GM18526 (cell line): Measurements from ENCODE around the gene KCNIP1.

ENCODE experiments used
- POLR2A ChIP-seq: IDR thresholded peaks from 3 replicates; pipeline ENCODE4 v1.6.1; 2011; ENCODE audit not compliant: insufficient read length; ENCODE audit errors: extremely low read depth

Gene KCNIP1

DNA sequence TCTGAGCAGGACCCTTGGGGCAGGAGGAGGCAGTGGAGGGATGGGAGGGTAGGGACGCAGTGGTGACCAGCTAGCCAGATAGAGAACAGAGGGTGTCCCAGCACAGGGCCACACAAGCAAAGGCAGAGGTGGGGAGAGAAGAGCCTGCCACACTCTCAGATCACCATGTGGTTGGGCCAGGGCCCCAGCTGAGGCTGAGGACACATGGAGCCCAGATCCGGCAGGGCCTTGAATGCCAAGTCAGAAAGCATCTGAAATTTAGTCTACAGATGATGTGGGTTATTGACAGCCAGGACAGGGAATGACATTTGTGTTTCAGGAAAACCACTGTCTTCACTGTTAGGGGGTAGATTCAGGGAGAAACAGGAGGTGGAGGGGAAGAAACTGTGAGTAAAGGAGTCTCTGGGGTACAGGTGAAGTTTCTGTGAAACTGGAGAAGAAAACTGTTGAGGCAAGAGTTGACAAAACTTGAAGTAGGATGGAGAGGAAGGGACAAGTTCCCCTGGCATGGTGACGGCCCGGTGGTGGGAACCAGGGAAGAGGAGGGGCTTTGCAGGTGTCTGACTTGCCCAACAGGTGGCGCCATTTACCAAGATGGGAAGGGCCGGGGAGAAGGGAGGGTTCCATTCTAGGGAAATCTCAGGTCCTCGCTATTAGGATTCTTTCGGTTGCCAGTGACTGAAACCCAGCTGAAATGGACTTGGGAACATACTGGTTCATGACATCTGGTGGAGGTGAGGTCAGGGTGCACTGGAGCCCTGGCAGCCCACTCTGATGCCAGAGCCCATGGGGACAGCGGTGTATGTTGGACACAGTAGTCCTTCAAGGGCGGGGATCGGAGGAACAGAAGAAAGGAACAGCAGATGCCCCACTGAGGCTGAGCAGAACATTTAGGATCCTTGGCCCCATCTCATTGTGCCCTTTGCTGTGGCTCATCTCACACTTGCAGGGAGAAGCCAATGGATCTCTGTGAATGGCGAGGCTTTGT is 100.1 kb downstream of the KCNIP1 start:
- no peak for TF ChIP-seq POLR2A

GRCh38 chr5:170606941-170607340 is 103.1 kb downstream of the KCNIP1 start:
- no peak for TF ChIP-seq POLR2A

DNA sequence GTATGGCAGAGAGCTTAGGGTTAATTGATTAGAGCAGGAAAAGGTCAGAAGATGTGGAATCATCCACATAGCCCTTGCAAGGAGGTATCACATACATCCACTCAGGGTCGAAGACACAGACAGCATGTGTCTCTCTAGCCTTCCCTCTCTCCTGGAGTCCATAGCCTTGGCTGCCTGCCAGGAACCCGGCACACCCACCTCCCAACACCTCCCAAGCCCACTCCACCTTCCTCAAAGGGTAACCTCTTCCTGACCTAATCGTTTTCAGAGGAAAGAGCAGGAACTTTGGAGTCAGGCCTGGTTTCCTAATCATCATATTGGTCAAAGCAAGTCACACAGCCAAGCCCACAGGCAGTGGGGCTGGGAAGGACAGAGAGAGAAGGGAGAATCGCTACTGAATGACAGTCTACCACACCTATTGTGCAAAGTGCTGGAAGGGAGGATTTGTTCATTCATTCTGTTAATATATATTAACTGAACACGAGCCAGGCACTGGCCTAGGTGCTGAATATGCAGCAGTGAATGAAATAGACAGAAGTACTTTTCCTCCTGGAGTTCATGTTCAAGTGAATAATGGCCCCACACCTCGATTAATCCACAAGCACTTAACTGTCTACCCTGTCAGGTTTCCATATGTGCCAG is 107.8 kb downstream of the KCNIP1 start:
- TF ChIP-seq POLR2A = no peak

GRCh38 chr5:170612256-170612678 is 108.4 kb downstream of the KCNIP1 start:
- no peak for TF ChIP-seq POLR2A

DNA sequence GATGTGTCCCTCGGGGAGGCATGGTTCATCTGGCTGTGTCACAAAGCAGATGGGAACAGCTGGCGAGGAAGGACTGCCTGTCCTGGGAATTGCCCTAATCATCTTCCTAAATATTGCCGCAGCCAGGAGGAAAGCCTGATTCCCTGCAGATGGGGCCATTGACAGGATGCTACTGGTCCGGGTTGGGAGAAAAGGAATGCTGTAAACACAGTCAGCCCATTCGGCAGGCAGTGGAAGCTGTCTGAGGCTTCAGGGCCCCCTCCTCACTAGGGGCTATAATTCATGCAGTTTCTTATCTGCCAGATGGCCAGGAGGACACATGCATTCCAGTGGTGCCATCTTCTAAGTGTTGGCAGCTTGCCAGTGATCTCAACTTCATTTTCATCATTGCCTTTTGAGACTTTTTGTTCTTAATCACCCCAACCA is 110.3 kb downstream of the KCNIP1 start:
- TF ChIP-seq POLR2A = no peak

GRCh38 chr5:170614720-170615119 is 110.9 kb downstream of the KCNIP1 start:
- no peak for TF ChIP-seq POLR2A

- no peak for TF ChIP-seq POLR2A
Measured at GRCh38 chr5:170617533-170618490, 114.0 kb downstream of the KCNIP1 start.

GRCh38 chr5:170619869-170620268 is 116.0 kb downstream of the KCNIP1 start:
- no peak for TF ChIP-seq POLR2A

DNA sequence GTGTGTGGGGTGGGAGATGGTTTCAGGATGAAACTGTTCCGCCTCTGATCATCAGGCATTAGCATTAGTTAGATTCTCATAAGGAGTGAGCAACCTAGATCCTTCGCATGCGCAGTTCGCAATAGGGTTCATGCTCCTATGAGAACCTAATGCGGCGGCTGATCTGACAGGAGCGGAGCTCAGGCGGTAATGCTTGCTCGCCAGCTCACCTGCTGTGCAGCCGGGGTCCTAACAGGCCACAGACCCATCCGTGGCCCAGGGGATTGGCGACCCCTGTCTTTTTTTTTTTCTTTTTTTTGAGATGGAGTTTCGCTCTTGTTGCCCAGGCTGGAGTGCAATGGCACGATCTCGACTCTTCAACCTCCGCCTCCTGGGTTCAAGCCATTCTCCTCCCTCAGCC is 119.1 kb downstream of the KCNIP1 start:
- no peak for TF ChIP-seq POLR2A

- TF ChIP-seq POLR2A = no peak
Measured at GRCh38 chr5:170623576-170624181, 119.9 kb downstream of the KCNIP1 start.

DNA sequence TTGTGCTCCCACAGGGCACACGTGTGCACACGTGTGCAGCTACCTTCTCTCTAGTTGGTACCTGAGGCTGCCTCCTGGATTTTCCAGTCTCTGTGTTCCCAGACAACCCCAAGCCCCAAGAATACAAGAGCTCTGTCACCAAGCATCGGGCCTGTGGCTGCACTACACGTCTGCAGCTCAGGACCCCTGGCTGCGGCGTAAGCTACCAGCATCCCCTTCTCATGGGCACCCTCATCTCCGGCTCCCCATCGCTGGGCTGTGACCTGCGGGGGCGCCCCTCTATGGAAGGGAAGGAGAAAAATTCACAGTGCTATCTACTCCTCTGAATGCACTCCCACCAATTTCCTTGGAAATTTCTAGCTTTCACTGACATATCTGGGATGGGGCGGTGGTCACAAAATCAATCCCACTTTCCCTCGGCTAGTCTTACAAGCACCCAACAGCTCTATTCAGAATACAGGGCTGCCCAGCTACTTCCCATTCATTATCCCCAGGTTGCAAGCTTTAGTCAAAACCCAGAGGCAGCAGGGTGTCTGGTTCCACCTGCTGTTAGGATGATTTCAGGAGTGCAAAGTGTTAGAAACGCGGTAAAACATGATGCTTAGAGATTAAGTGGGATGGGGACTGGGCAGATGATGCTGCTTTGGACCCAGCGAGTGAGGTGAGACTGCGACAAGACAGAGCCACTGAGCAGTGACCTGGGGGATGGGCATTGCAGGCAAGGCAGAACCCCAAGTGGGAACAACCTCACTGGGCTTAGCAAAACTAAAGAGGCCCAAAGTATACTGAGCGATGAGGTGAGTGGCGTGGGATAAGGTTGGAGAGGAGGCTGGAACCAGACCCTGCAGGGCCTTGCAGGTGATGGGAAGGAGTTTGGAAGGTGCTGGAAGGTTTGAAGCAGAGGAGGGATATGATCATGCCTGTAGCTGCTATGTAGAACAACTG is 121.7 kb downstream of the KCNIP1 start:
- no peak for TF ChIP-seq POLR2A

- TF ChIP-seq POLR2A = no peak
Measured at GRCh38 chr5:170626507-170627150, 122.8 kb downstream of the KCNIP1 start.

- no peak for TF ChIP-seq POLR2A
Measured at GRCh38 chr5:170627271-170627670, 123.5 kb downstream of the KCNIP1 start.
